GM21717 (cell line): ENCODE results near the gene DAZAP1.

ENCODE experiments used
- ATAC-seq: cut with Tn5 transposase; IDR thresholded peaks from one replicate; pipeline ENCODE4 v1.9.1; 2021; ENCODE audit warnings: mild to moderate bottlenecking, moderate library complexity; ENCODE audit not compliant: unreplicated experiment

The DAZAP1 gene

DNA sequence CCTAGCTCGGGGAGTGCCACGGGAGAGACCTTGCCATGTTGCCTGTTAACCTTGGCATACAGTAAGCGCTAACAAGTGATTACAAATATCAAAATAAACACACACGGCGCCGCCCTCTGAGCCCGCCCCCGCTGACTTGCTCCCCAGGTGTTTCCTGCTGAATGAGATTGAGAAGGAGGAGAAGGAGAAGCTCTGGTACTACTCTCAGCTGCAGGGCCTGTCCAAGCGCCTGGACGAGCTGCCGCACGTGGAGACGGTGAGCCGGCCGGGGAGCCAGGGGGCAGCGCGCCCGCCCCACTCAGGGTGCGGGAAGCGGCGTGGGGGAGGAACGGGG lies 47.6 kb downstream of the DAZAP1 start:
- no peak for ATAC-seq

DNA sequence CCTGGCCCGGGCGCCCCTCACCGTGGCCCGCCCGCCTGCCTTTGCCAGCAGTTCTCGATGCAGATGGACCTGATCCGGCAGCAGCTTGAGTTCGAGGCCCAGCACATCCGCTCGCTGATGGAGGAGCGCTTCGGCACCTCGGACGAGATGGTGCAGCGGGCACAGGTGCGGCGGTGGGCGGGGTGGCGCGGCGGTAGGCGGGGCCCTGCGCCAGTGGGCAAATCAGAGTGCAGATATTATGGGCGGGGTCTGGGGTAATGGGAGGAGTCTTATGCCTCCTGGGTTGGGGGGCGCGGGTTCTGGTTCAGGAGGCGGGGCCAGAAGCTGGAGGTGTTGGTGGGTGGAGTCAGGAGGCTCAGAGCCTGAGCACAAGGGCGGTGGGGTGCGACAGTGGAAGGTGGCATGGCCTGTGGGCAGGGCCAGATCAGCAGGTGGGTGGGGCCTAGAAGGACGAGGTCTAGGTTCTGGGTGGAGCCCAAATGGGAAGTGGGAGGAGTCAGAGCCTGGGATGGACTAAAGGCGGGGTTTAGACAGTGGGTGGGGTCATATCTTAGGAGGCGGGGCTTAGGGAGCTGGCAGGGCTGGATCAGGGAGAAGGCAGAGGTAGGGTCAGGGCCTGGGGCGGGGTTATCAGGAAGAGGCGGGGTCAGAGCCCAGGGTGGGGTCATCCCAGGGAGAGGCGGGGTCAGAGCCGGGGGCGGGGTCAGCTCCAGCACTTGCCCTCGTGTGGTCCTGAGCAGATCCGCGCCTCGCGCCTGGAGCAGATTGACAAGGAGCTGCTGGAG lies 48.1 kb downstream of the DAZAP1 start:
- no peak for ATAC-seq

DNA sequence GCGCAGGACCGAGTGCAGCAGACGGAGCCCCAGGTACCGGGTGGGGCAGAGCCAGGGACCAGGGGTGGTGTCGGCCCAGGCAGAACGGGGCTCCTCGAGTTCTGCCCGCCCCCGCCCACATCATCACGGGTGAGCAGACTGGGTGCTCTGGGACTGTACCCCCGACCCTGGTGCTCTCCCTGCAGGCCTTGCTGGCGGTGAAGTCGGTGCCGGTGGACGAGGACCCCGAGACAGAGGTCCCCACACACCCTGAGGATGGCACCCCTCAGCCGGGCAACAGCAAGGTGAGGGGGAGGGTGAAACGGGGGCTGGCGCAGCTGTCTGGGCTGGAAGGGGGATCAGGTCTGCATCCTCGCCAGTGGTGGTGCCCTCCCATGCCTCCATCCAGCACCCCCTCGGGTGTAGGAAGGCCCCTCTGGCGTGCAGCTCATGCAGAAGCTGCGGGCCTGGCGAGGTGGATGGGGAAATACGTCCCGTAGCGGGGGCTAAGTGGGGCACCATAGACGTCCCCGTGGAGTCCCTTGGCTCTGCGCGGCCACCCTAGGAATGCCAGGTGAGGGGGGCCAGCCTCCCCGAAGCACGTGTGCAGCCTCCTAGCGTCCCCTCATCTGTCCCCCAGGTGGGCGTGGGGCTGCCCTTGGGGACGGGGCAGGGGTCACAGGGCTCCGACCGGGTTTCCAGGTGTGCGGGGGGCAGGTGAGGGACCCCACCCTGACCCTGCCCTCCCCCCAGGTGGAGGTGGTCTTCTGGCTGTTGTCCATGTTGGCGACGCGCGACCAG lies 48.9 kb downstream of the DAZAP1 start:
- no peak for ATAC-seq

DNA sequence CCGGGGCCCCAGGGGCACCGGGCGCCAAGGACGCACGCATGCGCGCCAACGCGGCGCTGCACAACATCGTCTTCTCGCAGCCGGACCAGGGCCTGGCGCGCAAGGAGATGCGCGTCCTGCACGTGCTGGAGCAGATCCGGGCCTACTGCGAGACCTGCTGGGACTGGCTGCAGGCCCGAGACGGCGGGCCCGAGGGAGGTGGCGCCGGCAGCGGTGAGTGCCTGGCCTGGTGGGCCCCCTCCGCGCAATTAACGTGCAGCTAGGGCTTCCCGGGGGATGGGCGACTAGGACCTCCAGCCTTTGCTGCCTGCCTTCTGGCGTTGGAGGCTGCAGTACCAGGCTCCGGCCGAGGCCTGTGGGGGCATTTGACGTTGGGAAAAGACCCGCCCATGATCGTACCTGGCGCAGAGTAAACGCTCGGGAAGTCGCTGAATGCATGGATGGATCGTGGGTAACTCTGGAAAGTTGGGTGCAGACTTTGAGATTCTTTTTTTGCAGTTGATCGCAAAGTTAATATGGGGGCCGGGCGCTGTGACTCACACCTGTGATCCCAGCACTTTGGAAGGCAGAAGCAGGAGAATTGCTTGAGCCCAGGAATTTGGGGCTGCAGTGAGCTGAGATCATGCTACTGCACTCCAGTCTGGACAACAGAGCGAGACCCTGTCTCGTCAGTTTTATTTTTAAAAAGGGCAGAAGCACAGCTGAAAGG lies 49.8 kb downstream of the DAZAP1 start:
- ATAC-seq, result no peak

DNA sequence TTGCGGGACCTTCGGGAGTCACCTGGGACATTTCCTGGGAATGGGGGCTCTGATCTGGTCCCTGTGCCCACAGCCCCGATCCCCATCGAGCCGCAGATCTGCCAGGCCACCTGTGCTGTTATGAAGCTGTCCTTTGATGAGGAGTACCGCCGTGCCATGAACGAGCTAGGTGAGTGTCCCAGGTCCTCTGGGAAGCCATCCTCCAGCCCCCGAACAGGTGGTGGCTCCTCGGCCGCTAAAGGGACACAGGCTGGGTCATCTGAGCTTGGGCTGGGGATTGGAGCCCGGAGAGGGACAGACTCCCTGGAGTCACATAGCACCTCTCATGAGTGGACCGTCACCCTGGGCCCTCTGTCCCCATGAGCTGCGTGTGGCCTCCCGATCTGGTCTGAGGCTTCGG lies 50.5 kb downstream of the DAZAP1 start:
- ATAC-seq, result no peak

DNA sequence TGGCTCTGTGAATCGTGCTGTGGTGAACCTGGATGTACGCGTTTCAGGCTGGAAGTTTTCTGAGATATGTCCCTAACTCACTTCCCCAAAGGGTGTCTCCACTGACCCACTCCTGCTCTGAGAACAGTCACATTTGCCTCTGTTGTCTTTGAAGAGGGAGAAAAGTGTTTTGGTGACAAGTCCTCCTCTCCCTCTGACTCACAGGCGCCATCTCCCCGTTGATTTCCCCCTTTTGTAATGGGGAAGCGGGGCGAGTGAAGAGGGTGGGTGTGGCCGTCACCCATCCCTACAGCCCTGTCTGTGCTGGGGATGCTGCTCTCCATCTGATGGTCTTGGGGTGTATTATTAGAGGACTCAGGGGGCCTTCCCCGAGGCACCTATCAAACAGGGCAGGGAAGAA lies 52.1 kb downstream of the DAZAP1 start:
- ATAC-seq, result no peak

DNA sequence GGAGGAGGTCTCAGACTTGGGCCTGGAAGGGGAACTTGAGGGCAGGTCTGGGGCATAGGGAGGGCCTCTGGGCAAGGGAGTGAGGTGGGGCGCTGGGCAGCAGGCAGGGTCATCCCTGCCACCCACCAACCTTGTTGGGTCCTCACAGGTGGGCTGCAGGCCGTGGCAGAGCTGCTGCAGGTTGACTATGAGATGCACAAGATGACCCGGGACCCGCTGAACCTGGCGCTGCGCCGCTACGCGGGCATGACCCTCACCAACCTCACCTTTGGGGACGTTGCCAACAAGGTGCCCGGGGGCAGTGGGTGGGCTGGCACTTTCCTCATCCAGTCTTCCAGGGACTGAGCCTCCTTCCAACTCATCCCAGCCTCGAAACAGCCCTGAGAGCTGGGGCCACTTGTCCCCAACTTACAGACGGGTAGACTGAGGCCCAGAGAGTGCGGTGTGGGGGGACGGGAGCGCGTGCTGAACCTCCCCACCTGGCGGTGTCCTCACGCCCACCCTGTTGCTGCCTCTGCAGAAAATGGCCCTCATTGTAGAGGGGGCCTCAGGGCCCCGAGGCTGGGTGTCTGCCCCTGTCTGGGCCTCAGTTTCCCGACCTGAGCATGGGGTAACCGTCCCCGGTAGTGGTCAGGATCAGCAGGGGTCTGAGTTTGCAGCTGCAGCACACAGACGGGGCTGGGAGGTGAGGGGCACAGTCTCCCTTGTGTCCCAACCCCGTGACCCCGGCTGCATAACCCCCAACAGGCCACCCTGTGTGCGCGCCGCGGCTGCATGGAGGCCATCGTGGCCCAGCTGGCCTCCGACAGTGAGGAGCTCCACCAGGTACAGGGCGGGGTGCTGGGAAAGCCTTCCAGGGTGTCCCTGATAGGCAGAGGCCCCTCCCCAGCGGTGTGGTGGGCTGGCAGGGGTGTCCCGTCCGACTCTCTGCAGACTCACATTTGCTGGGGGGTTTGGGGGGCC lies 52.9 kb downstream of the DAZAP1 start:
- no peak for ATAC-seq

DNA sequence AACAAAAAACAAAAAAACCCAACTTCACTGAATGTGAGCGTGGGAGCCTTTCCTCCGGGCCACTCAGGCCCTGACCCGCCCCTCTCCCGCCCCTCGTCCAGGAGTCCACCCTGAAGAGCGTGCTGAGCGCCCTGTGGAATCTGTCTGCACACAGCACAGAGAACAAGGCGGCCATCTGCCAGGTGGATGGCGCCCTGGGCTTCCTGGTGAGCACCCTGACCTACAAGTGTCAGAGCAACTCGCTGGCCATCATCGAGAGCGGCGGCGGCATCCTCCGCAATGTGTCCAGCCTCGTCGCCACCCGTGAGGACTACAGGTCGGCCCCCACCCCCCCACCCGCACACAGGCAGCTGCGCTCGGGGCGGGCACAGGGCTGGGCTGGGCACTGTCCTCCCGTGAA lies 54.5 kb downstream of the DAZAP1 start:
- ATAC-seq, result no peak

DNA sequence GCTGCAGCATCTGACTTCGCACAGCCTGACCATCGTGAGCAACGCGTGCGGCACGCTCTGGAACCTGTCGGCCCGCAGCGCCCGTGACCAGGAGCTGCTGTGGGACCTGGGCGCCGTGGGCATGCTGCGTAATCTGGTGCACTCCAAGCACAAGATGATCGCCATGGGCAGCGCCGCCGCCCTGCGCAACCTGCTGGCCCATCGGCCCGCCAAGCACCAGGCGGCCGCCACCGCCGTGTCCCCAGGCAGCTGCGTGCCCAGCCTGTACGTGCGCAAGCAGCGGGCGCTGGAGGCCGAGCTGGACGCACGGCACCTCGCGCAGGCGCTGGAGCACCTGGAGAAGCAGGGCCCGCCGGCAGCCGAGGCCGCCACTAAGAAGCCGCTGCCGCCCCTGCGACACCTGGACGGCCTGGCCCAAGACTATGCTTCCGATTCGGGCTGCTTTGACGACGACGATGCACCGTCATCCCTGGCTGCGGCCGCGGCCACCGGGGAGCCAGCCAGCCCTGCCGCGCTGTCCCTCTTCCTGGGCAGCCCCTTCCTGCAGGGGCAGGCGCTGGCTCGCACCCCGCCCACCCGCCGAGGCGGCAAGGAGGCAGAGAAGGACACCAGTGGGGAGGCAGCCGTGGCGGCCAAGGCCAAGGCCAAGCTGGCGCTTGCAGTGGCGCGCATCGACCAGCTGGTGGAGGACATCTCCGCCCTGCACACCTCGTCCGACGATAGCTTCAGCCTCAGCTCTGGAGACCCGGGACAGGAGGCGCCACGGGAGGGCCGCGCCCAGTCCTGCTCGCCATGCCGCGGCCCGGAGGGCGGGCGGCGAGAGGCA lies 58.0 kb downstream of the DAZAP1 start:
- no peak for ATAC-seq

DNA sequence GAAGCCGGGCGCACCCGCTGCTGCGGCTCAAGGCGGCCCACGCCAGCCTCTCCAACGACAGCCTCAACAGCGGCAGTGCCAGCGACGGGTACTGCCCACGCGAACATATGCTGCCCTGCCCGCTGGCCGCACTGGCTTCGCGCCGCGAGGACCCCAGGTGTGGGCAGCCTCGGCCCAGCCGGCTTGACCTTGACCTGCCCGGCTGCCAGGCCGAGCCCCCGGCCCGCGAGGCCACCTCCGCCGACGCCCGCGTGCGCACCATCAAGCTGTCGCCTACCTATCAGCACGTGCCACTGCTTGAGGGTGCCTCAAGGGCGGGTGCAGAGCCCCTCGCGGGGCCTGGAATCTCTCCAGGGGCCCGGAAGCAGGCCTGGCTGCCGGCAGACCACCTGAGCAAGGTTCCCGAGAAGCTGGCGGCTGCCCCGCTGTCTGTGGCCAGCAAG lies 58.7 kb downstream of the DAZAP1 start:
- no peak for ATAC-seq

DNA sequence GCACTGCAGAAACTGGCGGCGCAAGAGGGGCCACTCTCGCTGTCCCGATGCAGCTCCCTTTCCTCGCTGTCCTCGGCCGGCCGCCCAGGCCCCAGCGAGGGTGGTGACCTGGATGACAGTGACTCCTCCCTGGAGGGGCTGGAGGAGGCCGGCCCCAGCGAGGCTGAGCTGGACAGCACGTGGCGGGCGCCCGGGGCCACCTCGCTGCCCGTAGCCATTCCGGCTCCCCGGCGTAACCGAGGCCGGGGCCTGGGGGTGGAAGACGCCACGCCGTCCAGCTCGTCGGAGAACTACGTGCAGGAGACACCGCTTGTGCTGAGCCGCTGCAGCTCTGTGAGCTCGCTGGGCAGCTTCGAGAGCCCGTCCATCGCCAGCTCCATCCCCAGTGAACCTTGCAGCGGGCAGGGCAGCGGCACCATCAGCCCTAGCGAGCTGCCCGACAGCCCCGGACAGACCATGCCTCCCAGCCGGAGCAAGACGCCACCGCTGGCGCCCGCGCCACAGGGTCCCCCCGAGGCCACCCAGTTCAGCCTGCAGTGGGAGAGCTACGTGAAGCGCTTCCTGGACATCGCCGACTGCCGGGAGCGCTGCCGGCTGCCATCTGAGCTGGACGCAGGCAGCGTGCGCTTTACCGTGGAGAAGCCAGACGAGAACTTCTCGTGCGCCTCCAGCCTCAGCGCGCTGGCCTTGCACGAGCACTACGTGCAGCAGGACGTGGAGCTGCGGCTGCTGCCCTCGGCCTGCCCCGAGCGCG lies 59.3 kb downstream of the DAZAP1 start:
- no peak for ATAC-seq

DNA sequence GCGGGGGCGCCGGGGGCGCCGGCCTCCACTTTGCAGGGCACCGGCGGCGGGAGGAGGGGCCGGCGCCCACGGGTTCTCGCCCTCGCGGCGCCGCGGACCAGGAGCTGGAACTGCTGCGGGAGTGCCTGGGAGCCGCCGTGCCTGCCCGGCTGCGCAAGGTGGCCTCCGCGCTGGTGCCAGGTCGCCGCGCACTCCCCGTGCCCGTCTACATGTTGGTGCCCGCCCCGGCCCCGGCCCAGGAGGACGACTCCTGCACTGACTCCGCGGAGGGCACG lies 59.8 kb downstream of the DAZAP1 start:
- no peak for ATAC-seq

DNA sequence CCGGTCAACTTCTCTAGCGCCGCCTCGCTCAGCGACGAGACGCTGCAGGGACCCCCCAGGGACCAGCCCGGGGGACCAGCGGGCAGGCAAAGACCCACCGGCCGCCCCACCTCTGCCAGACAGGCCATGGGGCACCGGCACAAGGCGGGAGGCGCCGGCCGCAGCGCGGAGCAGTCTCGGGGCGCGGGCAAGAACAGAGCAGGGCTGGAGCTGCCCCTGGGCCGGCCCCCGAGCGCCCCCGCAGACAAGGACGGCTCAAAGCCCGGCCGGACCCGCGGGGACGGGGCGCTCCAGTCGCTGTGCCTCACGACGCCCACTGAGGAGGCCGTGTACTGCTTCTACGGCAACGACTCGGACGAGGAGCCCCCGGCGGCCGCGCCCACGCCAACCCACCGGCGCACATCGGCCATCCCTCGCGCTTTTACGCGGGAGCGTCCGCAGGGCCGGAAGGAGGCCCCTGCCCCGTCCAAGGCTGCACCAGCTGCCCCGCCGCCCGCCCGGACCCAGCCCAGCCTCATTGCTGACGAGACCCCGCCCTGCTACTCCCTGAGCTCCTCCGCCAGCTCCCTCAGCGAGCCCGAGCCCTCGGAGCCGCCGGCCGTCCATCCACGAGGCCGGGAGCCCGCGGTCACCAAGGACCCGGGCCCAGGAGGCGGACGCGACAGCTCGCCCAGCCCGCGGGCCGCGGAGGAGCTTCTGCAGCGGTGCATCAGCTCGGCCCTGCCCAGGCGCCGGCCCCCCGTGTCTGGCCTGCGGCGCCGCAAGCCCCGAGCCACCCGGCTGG lies 60.3 kb downstream of the DAZAP1 start:
- no peak for ATAC-seq

DNA sequence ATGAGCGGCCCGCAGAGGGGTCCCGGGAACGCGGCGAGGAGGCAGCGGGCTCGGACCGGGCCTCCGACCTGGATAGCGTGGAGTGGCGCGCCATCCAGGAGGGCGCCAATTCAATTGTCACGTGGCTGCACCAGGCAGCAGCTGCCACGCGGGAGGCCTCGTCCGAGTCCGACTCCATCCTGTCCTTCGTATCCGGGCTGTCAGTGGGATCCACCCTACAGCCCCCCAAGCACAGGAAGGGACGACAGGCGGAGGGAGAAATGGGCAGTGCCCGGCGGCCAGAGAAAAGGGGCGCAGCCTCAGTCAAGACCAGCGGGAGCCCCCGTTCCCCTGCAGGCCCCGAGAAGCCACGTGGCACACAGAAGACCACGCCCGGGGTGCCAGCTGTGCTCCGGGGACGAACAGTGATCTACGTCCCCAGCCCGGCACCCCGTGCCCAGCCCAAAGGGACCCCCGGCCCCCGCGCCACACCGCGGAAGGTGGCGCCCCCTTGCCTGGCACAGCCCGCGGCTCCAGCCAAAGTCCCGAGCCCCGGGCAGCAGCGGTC lies 61.0 kb downstream of the DAZAP1 start:
- no peak for ATAC-seq

DNA sequence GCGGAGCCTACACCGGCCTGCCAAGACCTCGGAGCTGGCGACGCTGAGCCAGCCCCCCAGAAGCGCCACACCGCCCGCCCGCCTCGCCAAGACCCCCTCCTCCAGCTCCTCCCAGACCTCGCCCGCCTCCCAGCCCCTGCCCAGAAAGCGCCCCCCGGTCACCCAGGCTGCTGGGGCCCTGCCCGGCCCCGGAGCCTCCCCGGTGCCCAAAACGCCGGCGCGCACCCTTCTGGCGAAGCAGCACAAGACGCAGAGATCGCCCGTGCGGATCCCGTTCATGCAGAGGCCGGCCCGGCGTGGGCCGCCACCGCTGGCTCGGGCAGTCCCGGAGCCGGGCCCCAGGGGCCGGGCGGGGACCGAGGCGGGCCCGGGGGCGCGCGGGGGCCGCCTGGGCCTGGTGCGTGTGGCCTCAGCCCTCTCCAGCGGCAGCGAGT lies 61.5 kb downstream of the DAZAP1 start:
- no peak for ATAC-seq

DNA sequence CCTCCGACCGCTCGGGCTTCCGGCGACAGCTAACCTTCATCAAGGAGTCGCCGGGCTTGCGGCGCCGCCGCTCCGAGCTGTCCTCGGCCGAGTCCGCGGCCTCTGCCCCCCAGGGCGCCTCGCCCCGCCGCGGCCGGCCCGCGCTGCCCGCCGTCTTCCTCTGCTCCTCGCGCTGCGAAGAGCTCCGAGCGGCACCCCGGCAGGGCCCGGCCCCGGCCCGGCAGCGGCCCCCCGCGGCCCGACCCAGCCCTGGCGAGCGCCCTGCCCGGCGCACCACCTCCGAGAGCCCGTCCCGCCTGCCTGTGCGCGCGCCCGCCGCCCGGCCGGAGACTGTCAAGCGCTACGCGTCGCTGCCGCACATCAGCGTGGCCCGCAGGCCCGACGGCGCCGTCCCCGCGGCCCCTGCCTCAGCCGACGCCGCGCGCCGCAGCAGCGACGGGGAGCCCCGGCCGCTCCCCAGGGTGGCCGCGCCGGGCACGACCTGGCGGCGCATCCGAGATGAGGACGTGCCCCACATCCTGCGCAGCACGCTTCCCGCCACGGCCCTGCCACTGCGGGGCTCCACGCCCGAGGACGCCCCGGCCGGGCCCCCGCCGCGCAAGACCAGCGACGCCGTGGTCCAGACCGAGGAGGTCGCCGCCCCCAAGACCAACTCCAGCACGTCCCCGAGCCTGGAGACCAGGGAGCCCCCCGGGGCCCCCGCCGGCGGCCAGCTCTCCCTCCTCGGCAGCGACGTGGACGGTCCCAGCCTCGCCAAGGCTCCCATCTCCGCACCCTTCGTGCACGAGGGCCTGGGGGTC lies 62.1 kb downstream of the DAZAP1 start:
- no peak for ATAC-seq

DNA sequence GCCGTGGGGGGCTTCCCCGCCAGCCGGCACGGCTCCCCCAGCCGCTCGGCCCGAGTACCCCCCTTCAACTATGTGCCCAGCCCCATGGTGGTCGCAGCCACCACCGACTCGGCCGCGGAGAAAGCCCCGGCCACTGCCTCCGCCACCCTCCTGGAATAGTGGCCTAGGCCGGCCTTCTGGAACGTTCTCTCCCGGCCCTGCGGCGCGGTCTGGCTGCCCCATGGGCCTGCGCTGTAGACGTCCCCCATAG lies 62.6 kb downstream of the DAZAP1 start:
- no peak for ATAC-seq
